ENCODE measurements around the gene UNC45B. TPM values are rescaled to one million over a fixed set of nuclear protein-coding genes. Genes with fewer than 3 reads are reported as not detected.

UNC45B gene
- total and polyA plus RNA-seq, 7 experiments from 2014 or later, result 0.10 to 0.62 (median 0.22) TPM

Other genes with a start within 250 kb of the UNC45B start
- gene CCT6B, start 186.4 kb upstream of the UNC45B start, total RNA-seq, result 1 to 10 TPM; 1.6 to 3.8 (median 2.4) TPM
- gene CCT6B, start 186.4 kb upstream of the UNC45B start, polyA plus RNA-seq, result 1 to 10 TPM; 1.3 TPM
- 10 to 100 TPM; 26.9 to 47.3 (median 44.9) TPM for gene ZNF830, start 186.3 kb upstream of the UNC45B start, total RNA-seq
- 10 to 100 TPM; 20.6 to 30.1 TPM for gene ZNF830, start 186.3 kb upstream of the UNC45B start, polyA plus RNA-seq
- gene LIG3, start 167.3 kb upstream of the UNC45B start, total RNA-seq, result 10 to 100 TPM; 50.2 to 60.3 (median 52.0) TPM
- 10 to 100 TPM; 14.4 to 15.0 TPM for gene LIG3, start 167.3 kb upstream of the UNC45B start, polyA plus RNA-seq
- 10 to 100 TPM; 45.0 to 74.7 (median 55.7) TPM for gene RFFL, start 84.1 kb upstream of the UNC45B start, total RNA-seq
- 10 to 100 TPM; 36.4 to 47.1 TPM for gene RFFL, start 84.1 kb upstream of the UNC45B start, polyA plus RNA-seq
- 10 to 100 TPM; 15.0 to 34.2 (median 25.4) TPM for gene RAD51D, start 28.0 kb upstream of the UNC45B start, total RNA-seq
- gene RAD51D, start 28.0 kb upstream of the UNC45B start, polyA plus RNA-seq, result 10 to 100 TPM in 1 of 2 donors, 1 to 10 TPM in 1; 7.0 to 17.6 TPM
- not detected for gene FNDC8, start 26.2 kb upstream of the UNC45B start, total RNA-seq
- not detected for gene FNDC8, start 26.2 kb upstream of the UNC45B start, polyA plus RNA-seq
- 10 to 100 TPM in 4 of 5 experiments, 1 to 10 TPM in 1; 10.0 to 29.4 (median 21.8) TPM for gene NLE1, start 5.5 kb upstream of the UNC45B start, total RNA-seq
- gene NLE1, start 5.5 kb upstream of the UNC45B start, polyA plus RNA-seq, result 10 to 100 TPM in 1 of 2 donors, 1 to 10 TPM in 1; 6.1 to 10.7 TPM
- not detected for gene SLC35G3, start 46.6 kb downstream of the UNC45B start, total RNA-seq
- not detected for gene SLC35G3, start 46.6 kb downstream of the UNC45B start, polyA plus RNA-seq
- gene SLFN5, start 95.3 kb downstream of the UNC45B start, total RNA-seq, result 100 to 1,000 TPM in 4 of 5 experiments, 10 to 100 TPM in 1; 80.0 to 199 (median 133) TPM
- gene SLFN5, start 95.3 kb downstream of the UNC45B start, polyA plus RNA-seq, result 100 to 1,000 TPM; 103 to 169 TPM
- gene SLFN11, start 225.8 kb downstream of the UNC45B start, total RNA-seq, result 10 to 100 TPM; 13.8 to 71.9 (median 29.7) TPM
- 1 to 10 TPM; 5.5 to 8.0 TPM for gene SLFN11, start 225.8 kb downstream of the UNC45B start, polyA plus RNA-seq

Data from naive thymus-derived CD4-positive, alpha-beta T cell (primary cell).